NCI-H510A (cell line): ENCODE data around the gene RAB7A.

Experiments
- DNase-seq: peaks from one replicate; lab custom pipeline; 2025; lab: John Stamatoyannopoulos, UW

The RAB7A gene

DNA sequence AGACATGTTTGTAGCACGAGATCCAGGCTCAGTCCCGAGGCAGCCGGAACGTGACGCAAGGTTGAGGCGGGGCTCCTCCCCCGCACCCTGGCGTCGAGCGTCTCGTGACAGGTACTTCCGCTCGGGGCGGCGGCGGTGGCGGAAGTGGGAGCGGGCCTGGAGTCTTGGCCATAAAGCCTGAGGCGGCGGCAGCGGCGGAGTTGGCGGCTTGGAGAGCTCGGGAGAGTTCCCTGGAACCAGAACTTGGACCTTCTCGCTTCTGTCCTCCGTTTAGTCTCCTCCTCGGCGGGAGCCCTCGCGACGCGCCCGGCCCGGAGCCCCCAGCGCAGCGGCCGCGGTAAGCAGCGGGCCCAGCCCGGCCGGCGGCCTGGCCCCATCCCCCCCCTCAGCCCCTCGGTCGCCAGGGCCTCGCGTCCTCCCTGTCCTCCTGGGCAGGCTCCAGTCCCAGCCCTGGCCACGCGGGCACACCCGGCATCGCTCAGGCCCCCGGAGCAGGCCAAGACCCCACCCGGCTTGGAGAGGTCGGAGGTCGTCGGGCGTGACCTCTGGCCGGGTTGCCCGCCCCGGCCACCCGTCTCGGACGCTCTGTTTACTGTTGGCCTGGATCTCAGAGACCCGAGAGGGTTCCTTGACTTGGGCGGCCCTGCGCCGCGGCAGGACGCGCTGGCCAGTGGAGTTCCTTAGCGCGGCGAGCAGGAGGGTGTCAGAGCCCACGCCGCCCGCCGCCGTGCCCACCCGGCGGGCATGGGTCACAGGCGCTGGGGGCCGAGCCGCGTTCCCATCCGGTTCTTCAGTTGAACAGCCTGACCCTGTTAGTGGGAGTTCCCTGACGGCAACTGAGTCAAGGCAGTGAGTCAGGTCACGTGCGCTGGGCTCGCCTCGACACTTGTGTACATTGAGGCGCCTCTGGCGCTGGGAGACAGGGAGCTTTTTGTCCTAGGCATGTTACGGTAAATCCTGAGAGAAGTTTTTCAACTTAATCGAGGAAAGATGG is at the start of gene RAB7A:
RAB7A (plus strand) TSS at position 161 of the 994 bp plus-strand sequence. CDS start 69,185 bp downstream, outside the sequence.
- peak; percentile 84 for DNase-seq

DNA sequence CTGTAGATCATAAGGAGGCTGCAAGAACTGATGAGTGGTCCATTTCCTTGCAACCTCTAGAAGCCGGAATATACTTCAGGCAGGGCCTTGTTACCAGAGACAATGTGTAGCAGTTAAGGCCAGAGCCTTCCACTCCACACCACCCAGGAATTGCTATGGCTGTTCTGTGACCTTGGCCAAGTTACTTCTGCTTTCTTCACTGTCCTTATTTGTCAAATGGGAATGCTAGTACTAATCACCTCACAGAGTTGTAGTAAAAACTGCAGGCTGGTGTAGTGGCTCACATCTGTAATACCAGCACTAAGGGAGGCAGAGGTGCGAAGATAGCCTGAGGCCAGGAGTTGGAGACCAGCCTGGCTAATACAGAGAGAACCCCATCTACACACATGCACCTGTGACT is 46.6 kb upstream of the RAB7A start:
- DNase-seq, result no peak

DNA sequence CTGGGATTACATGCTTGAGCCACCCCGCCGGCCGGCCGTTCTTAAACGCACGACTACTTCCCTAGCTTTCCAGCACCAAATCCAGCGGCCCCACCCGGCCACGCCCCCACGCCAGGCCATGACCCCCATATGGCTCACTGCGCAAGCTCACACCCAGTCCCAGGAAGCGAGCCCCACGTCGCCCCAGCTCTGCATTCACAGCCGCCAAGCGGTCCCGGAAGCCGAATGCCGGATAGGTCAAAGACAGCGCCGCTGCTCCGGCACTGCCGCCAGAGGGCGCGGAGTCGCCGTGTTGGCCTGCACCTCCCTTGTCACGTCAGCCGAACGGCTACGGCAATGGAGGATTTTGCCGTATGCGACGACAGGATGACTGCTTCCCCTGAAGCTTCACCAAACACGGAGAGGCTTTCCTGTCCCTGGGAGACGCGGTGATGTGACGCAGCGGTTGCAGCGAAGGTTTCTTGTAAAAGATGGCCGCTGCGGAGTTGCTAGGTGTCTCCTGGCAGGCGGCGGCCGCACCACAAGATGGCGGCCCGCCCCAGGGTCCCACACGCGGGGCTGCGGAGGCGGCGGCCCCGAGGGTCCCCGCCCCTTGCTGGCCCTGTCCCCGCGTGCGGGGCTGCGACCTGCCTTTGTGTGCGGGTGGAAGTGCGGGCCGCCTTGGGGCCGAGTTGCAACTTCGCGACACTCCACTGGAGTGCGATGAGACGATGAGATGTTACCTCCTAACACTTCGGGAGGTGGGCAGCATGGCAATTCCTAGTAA is 45.2 kb upstream of the RAB7A start:
- DNase-seq, result peak; percentile 89

- DNase-seq, result no peak
Observed at GRCh38 chr3:128681369-128681829, 44.6 kb upstream of the RAB7A start.

GRCh38 chr3:128683957-128684356 is 42.0 kb upstream of the RAB7A start:
- no peak for DNase-seq

GRCh38 chr3:128684986-128685726 is 40.8 kb upstream of the RAB7A start:
- no peak for DNase-seq

DNA sequence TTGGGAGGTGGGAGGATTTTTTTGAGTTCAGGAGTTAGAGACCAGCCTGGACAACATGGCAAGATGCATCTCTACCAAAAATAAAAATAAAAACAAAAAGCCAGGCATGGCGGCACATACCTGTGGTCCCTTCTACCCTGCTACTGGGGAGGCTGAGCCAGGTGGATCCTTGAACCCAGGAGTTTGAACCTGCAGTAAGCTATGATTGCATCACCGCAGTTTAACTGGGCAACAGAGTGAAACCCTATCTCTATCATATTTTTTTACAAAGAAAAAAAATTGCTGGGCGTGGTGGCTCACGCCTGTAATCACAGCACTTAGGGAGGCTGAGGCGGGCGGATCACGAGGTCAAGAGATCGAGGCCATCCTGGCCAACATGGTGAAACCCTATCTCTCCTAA is 39.5 kb upstream of the RAB7A start:
- no peak for DNase-seq

GRCh38 chr3:128689060-128689459 is 36.9 kb upstream of the RAB7A start:
- DNase-seq, result no peak

GRCh38 chr3:128693696-128694095 is 32.3 kb upstream of the RAB7A start:
- DNase-seq, result no peak

- DNase-seq, result no peak
Observed at GRCh38 chr3:128697341-128697740, 28.6 kb upstream of the RAB7A start.

DNA sequence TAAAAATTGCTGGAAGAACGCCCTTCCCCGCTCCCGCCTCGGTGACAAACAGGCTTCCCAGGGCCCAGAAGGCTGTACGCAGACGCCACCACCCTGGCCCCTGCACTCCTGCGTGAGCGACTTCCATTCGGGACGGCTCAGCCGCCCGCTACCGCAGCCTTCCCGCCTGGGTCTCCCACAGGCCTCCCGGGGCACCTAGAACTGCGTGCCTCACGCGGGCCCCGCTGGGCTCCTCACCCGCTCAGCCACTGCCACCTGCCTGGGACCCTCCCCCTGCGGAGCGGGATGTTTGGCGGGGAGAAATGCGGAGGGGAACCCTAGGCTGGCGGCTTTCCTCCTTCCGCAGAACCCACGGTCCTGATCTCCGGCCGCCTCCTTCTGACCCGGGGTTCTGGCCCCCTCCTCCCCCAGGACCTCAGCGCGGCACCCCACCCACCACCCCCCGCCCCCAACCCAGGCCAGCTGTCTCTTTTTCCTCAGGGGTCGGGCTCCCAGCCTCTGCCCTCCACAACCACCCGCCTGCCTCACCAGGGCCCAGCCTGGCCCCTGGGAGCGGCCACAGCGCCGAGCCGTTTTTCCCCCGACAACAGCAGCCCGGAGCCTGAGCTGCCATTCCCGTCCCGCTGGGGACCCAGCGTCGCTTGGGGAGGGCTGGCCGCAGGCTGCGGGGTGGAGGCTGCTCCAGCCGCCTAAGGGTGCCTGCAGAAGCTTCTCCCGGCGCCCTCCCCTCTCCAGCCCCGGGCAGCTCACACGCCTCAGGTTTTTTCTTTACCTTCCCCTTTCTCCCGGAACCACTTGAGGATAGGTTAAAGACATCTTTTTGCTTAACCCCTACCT is 27.6 kb upstream of the RAB7A start:
- peak; percentile 27 for DNase-seq

DNA sequence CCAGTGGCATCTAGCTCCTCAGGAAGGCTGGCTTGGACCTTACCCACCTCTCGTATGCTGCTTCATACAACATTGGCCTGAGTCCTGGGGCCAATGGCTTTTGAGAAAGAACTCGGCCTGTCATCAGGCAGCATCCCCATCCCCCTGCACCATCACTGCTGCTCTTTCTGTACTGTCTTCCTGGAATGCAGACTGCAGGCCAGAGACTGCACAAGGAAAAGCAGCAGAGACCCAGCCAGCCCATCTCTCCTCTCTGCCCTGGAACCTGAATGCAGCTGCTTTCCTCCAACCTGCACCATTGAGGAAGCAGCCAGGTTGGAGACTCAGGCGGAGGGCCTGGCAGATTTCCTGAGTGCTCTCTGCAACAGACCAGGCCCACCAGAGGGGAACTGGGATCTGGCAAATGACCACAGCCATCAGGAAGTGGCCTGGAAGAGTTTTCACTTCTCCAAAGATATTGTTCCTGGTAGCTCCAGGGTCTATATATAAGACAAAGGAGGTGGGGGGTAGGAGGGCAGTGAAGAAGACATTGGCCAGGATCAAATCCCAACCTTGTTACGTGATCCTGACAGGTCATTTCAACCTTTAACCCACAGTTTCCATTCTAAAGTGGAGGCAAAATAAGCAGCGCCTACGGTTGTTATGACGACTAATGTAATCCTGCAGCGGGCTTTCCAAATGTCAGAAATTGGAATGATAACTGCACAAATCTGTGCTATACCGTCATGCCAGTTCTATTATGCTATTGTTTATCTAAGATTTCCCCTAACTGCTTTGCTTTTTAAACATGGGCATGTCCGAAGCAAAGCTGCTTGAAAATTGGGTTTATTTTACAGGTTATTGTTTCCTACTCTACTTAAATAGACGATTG is 24.4 kb upstream of the RAB7A start:
- no peak for DNase-seq

- no peak for DNase-seq
Observed at GRCh38 chr3:128702391-128702790, 23.6 kb upstream of the RAB7A start.

- DNase-seq, result no peak
Observed at GRCh38 chr3:128703561-128703960, 22.4 kb upstream of the RAB7A start.

GRCh38 chr3:128706086-128706615 is 19.8 kb upstream of the RAB7A start:
- no peak for DNase-seq

DNA sequence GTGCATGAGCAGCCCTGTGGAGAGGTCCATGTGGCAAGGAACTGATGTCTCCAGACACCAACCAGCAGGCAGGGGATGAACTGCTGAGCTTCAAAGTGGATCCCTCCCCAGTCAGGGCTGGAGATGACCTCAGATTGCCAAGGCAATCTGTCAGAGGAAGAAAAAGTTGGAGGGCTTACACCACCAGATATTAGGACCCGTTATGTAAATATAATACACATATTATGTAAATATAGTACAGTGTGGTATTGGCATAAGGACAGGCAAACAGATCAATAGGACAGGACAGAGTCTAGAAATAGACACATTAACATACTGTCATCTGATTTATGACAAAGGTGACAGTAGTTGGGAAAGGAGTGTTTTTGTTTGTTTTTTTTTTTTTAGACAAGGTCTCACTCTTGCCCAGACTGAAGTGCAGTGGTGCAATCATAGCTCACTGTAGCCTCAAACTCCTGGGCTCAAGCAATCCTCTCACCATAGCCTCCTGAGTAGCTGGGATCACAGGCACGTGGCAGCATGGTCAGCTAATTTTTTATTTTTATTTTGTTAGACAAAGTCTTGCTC is 18.0 kb upstream of the RAB7A start:
- DNase-seq, result no peak

DNA sequence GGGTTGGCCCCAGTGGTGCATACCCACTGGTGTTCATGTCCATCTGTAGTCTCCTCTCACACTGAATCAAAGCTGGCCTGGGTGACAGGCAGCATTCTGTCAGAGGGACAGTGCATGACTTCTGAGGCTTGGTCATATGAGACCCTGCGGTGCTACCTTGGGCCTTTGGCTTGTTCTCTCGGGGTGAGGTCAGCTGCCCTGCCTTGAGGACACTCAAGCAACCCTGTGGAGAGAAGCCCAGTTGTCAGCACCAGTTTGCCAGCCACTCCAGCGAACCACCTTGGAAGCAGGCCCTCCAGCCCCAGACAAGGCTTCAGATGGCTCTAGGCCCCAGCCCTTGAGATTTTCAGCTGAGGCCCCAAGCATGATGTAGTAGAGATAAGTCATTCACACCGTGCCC is 16.9 kb upstream of the RAB7A start:
- DNase-seq, result no peak

DNA sequence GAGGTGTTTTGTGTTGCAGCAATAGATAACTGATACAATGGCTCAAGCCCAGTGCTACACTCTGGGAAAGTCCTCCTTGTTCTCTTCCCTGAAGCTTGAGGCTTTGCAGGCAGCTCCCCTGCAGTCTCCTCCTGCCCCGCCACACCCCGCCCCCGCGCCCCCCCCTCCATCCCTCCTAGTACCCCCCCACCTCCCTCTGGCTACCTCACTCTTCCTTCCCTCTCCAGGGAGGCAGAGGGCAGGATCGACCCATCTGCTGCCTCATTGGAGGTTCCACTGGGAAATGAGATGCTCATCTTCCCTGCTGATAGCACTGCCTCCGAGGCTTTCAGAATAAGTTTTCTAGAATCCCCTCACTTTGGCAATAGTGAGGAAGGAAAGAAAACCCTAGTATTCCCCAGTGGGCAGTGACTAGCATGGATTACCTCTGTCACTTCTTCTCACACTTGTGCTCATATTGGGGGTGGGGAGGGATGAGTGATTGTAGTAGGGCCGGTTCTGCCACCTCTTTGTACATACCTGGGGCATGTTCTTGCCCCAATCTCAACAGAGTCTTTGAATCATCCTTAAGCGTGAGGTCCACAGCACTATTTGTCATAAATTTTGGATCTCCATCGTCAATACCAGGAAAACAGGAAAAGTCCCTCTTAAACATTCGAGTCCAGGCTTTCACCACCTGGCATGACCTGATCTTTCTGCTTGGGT is 16.3 kb upstream of the RAB7A start:
- no peak for DNase-seq
